ENCODE data around the gene SDC1.
"Not testable (repeated sequence)": the region's sequence is repeated elsewhere in the genome, so short reads cannot be mapped to it uniquely, and the experiment has no call there.

Gene SDC1, protein sequence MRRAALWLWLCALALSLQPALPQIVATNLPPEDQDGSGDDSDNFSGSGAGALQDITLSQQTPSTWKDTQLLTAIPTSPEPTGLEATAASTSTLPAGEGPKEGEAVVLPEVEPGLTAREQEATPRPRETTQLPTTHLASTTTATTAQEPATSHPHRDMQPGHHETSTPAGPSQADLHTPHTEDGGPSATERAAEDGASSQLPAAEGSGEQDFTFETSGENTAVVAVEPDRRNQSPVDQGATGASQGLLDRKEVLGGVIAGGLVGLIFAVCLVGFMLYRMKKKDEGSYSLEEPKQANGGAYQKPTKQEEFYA

GRCh38 chr2:20224716-20225293 lies at the start of gene SDC1:
Gene SDC1 (minus strand): TSS chr2:20225130. CDS start chr2:20224867, 263 bp downstream.
- no peak for DNase-seq (ENCODE audit: low read depth, low spot score)

DNA sequence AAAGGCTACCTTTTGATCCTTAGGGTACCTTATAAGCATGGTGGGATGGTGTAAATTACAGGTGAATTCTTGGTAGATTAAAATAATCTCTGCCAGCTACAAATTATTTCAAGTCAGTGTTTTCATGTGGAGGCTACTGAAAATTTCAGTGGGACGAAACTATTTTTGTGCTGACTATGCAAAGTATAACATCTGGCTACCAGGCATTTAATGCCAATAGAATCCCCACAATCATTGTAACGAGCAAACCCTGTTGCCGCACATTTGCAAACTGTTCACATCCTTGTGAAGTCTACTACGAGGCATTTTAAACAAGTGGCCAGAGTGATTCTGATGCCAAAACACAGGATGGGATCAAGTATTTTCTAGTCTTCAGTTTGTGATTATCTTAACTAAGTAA lies 48.1 kb upstream of the SDC1 start:
- no peak for DNase-seq (ENCODE audit: low read depth, low spot score)

DNA sequence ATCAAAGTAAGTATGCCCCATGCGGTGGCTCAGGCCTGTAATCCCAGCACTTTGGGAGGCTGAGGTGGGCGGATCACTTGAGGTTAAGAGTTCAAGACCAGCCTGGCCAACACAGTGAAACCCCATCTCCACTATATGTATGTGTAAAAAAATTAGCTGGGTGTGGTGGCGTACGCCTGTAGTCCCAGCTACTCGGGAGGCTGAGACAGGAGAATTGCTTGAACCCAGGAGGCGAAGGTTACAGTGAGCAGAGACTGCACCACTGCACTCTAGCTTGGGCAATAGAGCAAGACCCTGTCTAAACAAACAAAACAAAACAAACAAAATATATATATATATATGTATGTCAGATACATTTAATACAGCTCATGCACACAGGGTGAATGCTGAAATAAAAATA lies 43.4 kb upstream of the SDC1 start:
- not testable (repeated sequence) for DNase-seq (ENCODE audit: low read depth, low spot score)

DNA sequence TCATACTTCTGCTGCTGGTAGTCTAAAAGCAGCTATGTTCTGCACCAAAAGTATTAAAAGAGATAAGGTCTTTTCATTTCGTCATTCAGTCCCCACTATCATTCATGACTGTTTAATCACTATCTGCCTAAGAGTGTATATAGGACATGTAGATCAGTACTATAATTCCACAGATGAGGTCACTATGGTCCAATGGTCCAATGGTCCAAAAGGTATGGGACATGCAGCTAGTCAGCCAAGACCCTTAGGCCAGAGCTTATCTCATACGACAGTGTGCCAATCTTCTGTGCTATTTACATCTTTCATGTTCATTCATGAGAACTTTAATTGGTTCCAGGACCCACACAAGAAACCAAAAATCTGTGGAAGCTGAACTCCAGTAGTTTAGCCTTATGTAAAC lies 42.6 kb upstream of the SDC1 start:
- no peak for DNase-seq (ENCODE audit: low read depth, low spot score)

DNA sequence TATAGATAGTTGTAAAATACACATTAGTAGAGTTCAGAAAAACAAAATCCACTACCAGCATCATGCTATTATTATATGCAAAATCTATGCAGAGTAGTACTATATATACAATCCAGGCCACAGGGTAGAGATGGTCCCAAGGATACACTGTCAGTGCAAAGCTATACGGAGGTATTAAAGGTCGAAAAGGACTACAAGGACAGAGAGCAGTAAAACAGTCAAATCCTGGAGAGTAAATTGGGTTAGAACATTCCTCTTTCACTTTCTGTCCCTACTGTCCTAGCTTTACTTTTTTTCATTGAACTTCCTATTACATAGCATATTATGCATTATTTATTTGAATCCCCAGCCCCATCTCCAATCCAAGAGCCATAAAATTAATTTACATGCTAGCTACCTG lies 39.7 kb upstream of the SDC1 start:
- DNase-seq (ENCODE audit: low read depth, low spot score), result no peak

- no peak for DNase-seq (ENCODE audit: low read depth, low spot score)
Measured at GRCh38 chr2:20257411-20257810, 32.5 kb upstream of the SDC1 start.

DNA sequence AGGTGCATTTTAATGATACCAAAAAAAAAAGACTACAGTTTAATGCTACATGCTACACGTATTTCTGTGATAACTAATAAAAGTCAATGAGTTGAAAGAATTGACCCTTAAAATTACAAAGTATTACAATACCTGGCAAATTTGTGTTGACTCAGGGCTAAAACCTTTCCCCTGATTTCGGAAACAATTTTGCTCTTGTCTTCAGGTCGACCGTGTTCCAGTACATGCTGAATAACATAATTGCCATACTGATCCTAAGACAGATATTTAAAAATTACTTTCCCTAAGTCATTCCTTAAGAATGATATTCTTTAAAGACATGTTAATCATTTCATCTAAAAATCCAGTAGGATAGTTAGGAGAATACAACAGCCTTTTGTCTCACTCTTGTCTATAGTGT lies 29.8 kb upstream of the SDC1 start:
- no peak for DNase-seq (ENCODE audit: low read depth, low spot score)

- DNase-seq (ENCODE audit: low read depth, low spot score), result no peak
Measured at GRCh38 chr2:20250436-20250835, 25.5 kb upstream of the SDC1 start.

DNA sequence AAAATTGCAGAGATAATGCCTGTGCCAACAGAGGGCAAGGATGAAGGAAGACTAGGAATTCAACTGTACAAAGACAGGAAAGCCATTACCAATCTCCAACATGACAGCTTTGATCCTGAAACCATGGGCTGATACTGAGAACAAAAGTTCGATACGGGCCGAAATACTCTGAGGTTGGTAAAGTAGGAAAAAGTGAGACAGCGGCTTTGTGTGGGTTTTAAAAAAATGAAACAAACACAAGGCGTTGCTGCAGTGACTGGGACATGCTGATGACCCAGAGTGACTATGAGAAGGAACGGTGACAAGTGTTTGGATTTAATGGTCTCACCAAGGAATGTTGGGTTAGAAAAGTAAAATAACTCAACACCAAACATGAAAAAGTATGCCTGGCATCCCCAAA lies 24.2 kb upstream of the SDC1 start:
- DNase-seq (ENCODE audit: low read depth, low spot score), result no peak

GRCh38 chr2:20247084-20247483 lies 22.2 kb upstream of the SDC1 start:
- DNase-seq (ENCODE audit: low read depth, low spot score), result no peak

DNA sequence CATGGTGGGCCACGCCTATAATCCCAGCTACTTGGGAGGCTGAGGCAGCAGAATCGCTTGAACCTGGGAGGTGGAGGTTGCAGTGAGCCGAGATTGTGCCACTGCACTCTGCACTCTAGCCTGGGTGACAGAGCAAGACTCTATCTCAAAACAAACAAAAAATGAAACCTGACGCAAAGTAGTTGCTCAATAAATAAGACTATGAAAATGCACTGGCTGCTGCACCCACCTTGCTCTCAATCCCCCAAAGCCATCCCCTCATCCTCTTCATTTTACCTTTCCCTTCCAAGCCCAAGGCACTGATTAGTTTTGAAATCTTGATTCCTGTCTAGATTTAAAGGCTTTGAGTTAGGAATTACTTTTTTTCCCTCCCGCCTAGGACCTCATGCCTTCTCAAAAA lies 18.7 kb upstream of the SDC1 start:
- DNase-seq (ENCODE audit: low read depth, low spot score), result not testable (repeated sequence)

GRCh38 chr2:20242727-20243377 lies 17.9 kb upstream of the SDC1 start:
- DNase-seq (ENCODE audit: low read depth, low spot score), result no peak

GRCh38 chr2:20241973-20242726 lies 17.2 kb upstream of the SDC1 start:
- DNase-seq (ENCODE audit: low read depth, low spot score), result no peak

DNA sequence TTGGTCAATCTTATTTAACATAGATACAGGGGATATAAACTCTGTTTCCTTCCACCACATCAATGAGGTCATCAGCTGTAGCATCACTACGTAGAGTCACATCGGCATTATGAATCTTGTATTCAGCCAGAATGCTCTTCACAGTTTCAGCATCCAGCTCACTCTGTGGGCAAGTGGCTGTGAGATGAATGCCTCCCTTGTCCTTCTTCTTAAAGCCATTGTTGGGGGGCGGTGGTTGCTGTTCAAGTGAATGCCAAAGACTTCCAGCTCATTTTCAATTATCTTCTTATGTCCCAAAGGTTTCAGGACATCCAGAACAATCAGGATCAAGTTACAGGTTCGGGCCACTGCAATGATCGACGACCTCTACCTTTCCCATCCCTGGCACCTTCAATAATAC lies 15.4 kb upstream of the SDC1 start:
- not testable (repeated sequence) for DNase-seq (ENCODE audit: low read depth, low spot score)

- DNase-seq (ENCODE audit: low read depth, low spot score), result no peak
Measured at GRCh38 chr2:20236496-20236895, 11.6 kb upstream of the SDC1 start.

DNA sequence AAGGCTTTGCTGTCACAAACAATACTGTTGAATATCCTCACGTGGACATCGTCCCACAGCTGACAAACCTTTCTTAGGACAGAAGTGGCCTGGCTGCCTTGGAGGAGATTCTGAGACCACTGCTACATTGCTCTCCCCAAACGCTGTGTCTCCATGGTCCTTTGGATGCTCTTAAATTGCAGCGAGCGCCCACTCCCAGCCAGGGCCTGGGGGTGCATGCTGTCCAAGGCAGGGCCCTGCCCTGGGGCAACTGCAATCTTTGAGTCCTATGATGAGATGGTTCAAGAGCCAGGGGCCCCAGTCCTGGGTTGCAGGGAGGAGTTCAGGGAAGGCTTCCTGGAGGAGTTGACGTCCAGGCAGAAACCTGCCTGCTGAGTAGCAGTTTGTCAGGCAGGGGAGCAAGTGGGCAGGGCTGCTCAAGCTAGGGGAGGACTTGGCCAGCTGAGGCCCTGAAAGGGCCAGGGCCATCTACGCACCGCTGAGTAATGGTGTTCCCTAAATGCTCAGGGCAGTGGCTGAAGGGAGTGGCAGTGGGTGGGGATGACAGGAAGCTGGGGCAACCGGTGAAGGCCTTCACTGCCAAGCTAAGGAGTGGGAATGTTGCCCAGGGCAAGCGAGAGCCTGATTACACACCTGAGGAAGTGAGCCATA lies 10.8 kb upstream of the SDC1 start:
- no peak for DNase-seq (ENCODE audit: low read depth, low spot score)

GRCh38 chr2:20234597-20234996 lies 9.7 kb upstream of the SDC1 start:
- not testable (repeated sequence) for DNase-seq (ENCODE audit: low read depth, low spot score)

GRCh38 chr2:20232837-20233207 lies 7.9 kb upstream of the SDC1 start:
- DNase-seq (ENCODE audit: low read depth, low spot score), result no peak

- no peak for DNase-seq (ENCODE audit: low read depth, low spot score)
Measured at GRCh38 chr2:20231598-20232026, 6.7 kb upstream of the SDC1 start.

- no peak for DNase-seq (ENCODE audit: low read depth, low spot score)
Measured at GRCh38 chr2:20231159-20231558, 6.2 kb upstream of the SDC1 start.

GRCh38 chr2:20230114-20230425 lies 5.1 kb upstream of the SDC1 start:
- DNase-seq (ENCODE audit: low read depth, low spot score), result no peak
